Ovary (tissue), 3 donors: ENCODE measurements around the gene CNTN5.

Experiments
- CTCF ChIP-seq, 3 donors: fragments of 450-650 bp in 2 of 3; fragments of 200-600 bp in 1 of 3; IDR thresholded peaks; one replicate each; pipeline versions ENCODE4 v1.5.1 to v1.8.0; 2016 to 2022; ENCODE audit warnings: antibody characterized with exemption in 3 of 3, mild to moderate bottlenecking in 1 of 3
- EP300 ChIP-seq: sonication (generic); formaldehyde crosslinking; IDR thresholded peaks from one replicate; pipeline ENCODE4 v1.6.1; 2017; ENCODE audit warnings: antibody characterized with exemption
- POLR2A ChIP-seq: fragments of 450-650 bp; IDR thresholded peaks from one replicate; pipeline ENCODE4 v1.6.1; 2017; ENCODE audit warnings: antibody characterized with exemption, mild to moderate bottlenecking, moderate library complexity
- donor health status: DM: no; HTN: no; CAD: no.

- TF ChIP-seq CTCF (IDR thresholded peaks at IDR 0.05) = no peak
- no peak for TF ChIP-seq EP300
- TF ChIP-seq POLR2A = no peak
Measured at GRCh38 chr11:100010393-100010792, 989.6 kb downstream of the CNTN5 start.
